DND-41 (cell line): ENCODE measurements around the gene MTHFD1.

Experiments used
- ATAC-seq: fragments of 200-7000 bp; cut with Tn5 transposase; 3 replicates; pipeline ENCODE4 v1.9.1; 2021; ENCODE audit warnings: low read depth; ENCODE audit not compliant: insufficient read depth
- DNase-seq: peaks from one replicate; pipeline ENCODE4 v3.0.0-alpha.2; 2020
- H2AFZ ChIP-seq: 2 replicates; pipeline ENCODE4 v1.6.0; 2012; ENCODE audit warnings: low read depth, low read length
- H3K27ac ChIP-seq: 2 replicates; pipeline ENCODE4 v1.5.1; 2012; ENCODE audit warnings: low read length, inconsistent platforms
- H3K27me3 ChIP-seq: fragments of 200-600 bp; sonication (generic); 2 replicates; pipeline ENCODE4 v1.6.0; 2012; ENCODE audit warnings: low read length, mild to moderate bottlenecking, inconsistent platforms; ENCODE audit not compliant: insufficient read depth, poor library complexity
- H3K36me3 ChIP-seq: 2 replicates; pipeline ENCODE4 v1.5.1; 2012; ENCODE audit warnings: low read length, inconsistent platforms; ENCODE audit not compliant: insufficient read depth
- H3K4me1 ChIP-seq: 2 replicates; pipeline ENCODE4 v1.5.1; 2012; ENCODE audit warnings: mild to moderate bottlenecking, low read length; ENCODE audit not compliant: insufficient read depth
- H3K4me2 ChIP-seq: 2 replicates; pipeline ENCODE4 v1.6.0; 2012; ENCODE audit warnings: mild to moderate bottlenecking, moderate library complexity, low read length, inconsistent platforms; ENCODE audit not compliant: insufficient read depth
- H3K4me3 ChIP-seq, 2 experiments: fragments of 200-600 bp in 1 of 2; shearing (Covaris generic) in 1 of 2; 2 replicates each; pipeline ENCODE4 v1.5.1; 2012 to 2016; ENCODE audit warnings: inconsistent platforms in 2 of 2, low read length in 2 of 2, mild to moderate bottlenecking in 2 of 2, low read depth in 1 of 2, moderate library complexity in 1 of 2
- H3K79me2 ChIP-seq: 2 replicates; pipeline ENCODE4 v1.6.0; 2012; ENCODE audit warnings: low read length, inconsistent platforms; ENCODE audit not compliant: insufficient read depth
- H3K9ac ChIP-seq: 2 replicates; pipeline ENCODE4 v1.6.0; 2012; ENCODE audit warnings: low read depth, mild to moderate bottlenecking, inconsistent platforms, low read length, moderate library complexity
- H3K9me3 ChIP-seq: 2 replicates; pipeline ENCODE4 v1.5.1; 2012; ENCODE audit warnings: low read length, moderate library complexity, mild to moderate bottlenecking, inconsistent platforms; ENCODE audit not compliant: insufficient read depth, severe bottlenecking
- H4K20me1 ChIP-seq: 2 replicates; pipeline ENCODE4 v1.6.0; 2012; ENCODE audit warnings: low read length; ENCODE audit not compliant: insufficient read depth
- CTCF ChIP-seq: IDR thresholded peaks from 2 replicates; pipeline ENCODE4 v1.5.1; 2012; ENCODE audit warnings: borderline replicate concordance, low read length, moderate library complexity, mild to moderate bottlenecking; ENCODE audit not compliant: poor library complexity, severe bottlenecking; ENCODE audit errors: extremely low read depth
- EZH2 ChIP-seq: IDR thresholded peaks from 3 replicates; pipeline ENCODE4 v1.6.1; 2012; ENCODE audit warnings: borderline replicate concordance, low read depth, mild to moderate bottlenecking, moderate library complexity, low read length, inconsistent platforms; ENCODE audit not compliant: severe bottlenecking

MTHFD1 gene

DNA sequence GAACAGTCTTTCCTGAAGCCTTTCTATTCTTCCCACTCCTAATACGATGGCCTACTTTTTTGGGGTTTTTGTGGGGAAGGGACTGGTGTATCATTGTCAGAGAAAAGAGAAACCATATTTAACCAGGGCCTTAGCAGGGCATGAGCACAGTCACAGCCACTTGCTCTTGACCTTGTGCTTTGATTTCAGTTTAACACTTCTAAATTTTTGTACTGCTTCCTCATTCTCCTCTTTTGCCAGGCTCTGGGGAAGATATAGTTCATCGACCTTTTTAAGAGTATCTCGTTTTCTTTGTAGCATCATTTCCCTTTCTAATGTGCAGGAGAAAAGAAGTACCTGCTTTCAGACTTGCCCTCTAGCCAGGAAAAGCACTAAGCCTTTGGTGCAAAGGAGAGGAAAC lies 118.6 kb downstream of the MTHFD1 start:
- Histone ChIP-seq H3K27me3 (no peaks in the 10 kb centered on the region), H3K36me3 (peaks cover 9% of the 10 kb centered on the region), H2AFZ (no peak overlapping the region), H3K4me2 (peak overlapping the region; percentile 81), H3K9ac (peak overlapping the region; percentile 98), H3K4me3 (peak overlapping the region in 1 of 2 experiments; percentile 50; a peak in 2 of 4 replicates), H3K4me1 (peaks cover 68% of the 10 kb centered on the region), H3K79me2 (peaks cover 95% of the 10 kb centered on the region), H3K27ac (peak overlapping the region; percentile 34; the same call in 1 of the 2 replicates), H4K20me1 (peaks cover 52% of the 10 kb centered on the region), H3K9me3 (no peaks in the 10 kb centered on the region)
- no peak for DNase-seq
- no peak for ATAC-seq
- no peak for TF ChIP-seq EZH2
- TF ChIP-seq CTCF, result no peak

DNA sequence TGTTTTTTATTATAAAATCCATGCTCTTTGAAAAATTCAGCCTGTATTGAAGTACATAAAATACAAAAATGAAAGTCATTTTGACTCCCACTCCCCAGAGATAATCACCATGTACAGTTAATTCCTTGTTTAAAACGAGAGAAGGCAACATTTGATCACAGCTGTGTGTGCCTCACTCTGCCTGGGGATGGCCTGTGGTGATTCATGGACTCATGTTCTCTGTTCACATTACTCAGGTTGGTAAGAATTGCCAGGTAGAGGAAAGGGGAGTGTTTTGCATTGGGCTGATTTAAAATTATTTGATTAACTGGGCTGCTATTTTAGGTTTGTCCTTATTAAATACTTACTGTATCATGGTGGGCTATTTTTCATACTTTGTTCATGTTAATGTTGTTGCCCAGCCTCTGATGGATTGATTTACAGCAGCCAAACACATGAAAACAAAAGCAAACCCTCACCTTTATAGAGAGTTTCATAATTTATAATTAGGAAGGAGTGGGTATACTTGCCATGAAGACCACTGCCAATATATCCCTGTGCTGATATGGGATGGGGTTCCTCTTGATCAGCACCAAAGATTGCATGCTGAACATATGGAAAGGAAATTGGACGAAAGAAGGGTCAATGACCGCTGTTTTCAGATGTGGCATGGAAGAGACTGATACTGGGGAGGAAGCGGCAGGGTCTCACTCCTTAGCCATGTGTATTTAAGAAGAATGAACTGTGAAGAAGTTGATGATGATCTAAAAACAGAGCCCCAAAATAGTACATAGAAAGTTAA lies 119.4 kb downstream of the MTHFD1 start:
- Histone ChIP-seq H3K4me2 (peak overlapping the region; percentile 81), H4K20me1 (peaks cover 57% of the 10 kb centered on the region), H3K79me2 (peaks cover 95% of the 10 kb centered on the region), H2AFZ (no peak overlapping the region), H3K9me3 (no peaks in the 10 kb centered on the region), H3K27me3 (no peaks in the 10 kb centered on the region), H3K4me3 (peak overlapping the region in 1 of 2 experiments; percentile 39; a peak in 1 of 4 replicates), H3K36me3 (peaks cover 13% of the 10 kb centered on the region), H3K9ac (0 out of 2 replicates have a peak overlapping the region, but pooled peaks have one; percentile 6), H3K27ac (no peak overlapping the region; the same call in 1 of the 2 replicates), H3K4me1 (peaks cover 61% of the 10 kb centered on the region)
- DNase-seq (no peak), ATAC-seq (no peak)
- TF ChIP-seq EZH2 (no peak), CTCF (no peak)

DNA sequence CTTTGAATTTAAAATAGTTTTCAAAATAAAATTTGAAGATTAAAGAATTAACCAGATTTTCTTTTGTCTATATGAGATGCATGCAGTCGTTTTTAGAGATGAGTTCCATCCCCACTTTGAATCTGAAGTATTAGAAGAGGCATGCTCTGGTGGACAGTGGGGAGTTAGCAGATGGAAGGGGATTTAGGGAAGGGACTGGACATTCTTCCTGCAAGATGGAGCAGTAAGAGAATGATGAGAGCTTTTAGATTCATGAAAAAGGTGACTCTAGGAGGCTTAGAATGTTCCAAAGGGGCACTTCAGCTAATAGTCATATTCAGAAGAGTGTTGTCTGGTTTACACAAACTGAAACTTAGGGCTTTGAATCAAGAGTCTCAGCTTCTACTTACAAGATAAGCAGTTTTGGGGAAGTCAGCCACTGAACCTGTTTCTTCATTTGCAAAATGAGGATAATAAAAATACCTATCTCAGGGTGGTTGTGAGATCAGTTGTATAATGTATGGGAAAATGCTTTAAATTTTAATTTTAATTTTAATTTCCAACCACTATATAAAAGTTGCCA lies 120.1 kb downstream of the MTHFD1 start:
- H3K4me1 ChIP-seq, result peaks cover 58% of the 10 kb centered on the region
- peak overlapping the region; percentile 81; the same call in 1 of the 2 replicates for H3K4me2 ChIP-seq
- H3K36me3 ChIP-seq, result peaks cover 19% of the 10 kb centered on the region
- no peak overlapping the region for H2AFZ ChIP-seq
- H3K9ac ChIP-seq, result 0 out of 2 replicates have a peak overlapping the region, but pooled peaks have one; percentile 6
- TF ChIP-seq EZH2 (no peak), CTCF (no peak)
- no peaks in the 10 kb centered on the region for H3K27me3 ChIP-seq
- H4K20me1 ChIP-seq, result peaks cover 64% of the 10 kb centered on the region
- no peaks in the 10 kb centered on the region for H3K9me3 ChIP-seq
- no peak overlapping the region; a peak in 1 of 4 replicates for H3K4me3 ChIP-seq
- H3K27ac ChIP-seq, result peak overlapping the region; percentile 37; the same call in 1 of the 2 replicates
- ATAC-seq (no peak), DNase-seq (no peak)
- peaks cover 95% of the 10 kb centered on the region for H3K79me2 ChIP-seq
